HS-27A (cell line): ENCODE data around the gene TBC1D5.
"Not testable (repeated sequence)": the region's sequence is repeated elsewhere in the genome, so short reads cannot be mapped to it uniquely, and the experiment has no call there.

Experiments
- DNase-seq: peaks from one replicate; pipeline ENCODE4 v3.0.0-alpha.2; 2012; ENCODE audit warnings: low read depth, missing footprints

TBC1D5 gene

GRCh38 chr3:17642474-17642873 is 100.0 kb downstream of the TBC1D5 start:
- no peak for DNase-seq

GRCh38 chr3:17640466-17640865 is 102.0 kb downstream of the TBC1D5 start:
- DNase-seq = no peak

DNA sequence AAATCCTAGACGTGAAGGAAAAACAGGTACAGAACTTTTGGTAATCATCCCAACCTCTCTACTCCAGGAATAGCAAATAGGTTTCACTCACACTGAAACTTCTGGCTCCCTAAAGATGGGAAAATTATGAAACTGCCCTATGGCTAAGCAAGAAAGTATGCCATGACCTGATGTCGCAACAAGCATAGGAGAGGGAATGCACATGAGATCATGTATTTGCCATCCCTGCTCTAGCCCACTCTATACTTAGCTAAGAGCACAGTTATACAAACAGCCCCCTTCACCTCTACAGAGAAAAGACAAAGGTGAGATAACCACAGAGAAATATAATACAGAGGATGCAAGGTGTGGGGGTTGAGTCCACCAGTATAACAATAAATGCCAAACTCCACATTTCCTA is 102.7 kb downstream of the TBC1D5 start:
- DNase-seq = peak; percentile 84

DNA sequence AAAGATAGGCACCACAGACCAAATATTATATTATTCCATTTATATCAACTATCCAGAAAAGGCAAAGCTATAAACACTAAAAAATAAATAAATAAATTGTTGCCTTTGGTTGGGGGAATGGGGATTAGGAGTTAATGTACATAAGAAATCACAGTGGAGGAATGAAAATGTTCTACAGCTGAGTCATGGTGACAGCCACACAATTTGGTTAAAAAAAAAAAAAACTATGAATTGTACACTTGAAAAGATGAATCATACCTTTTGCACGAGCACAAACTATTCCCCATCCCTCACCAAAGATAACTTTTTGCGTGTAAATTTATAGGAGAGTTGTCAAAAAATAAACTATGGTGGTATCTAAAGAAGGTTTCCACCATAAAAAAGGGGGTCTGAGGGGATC is 103.2 kb downstream of the TBC1D5 start:
- peak; percentile 73 for DNase-seq

DNA sequence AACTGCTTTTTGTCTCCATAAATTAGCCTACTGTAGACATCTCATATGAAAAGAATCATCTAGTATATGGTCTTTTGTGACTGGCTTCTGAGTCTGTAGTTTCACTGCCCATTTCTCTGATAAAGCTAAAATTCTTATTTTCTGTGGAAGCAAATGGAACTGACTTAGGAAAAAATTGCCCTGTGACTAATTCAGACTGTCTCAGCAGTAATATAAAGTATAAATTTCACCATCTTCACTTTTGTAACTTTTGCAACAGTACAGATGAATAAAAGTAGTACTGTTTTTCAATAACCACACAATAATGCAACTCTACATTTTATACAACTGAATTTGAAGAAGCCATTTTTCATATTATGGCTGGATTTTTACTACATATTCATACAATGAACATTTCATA is 104.1 kb downstream of the TBC1D5 start:
- no peak for DNase-seq

- DNase-seq = peak; percentile 55
These were observed 106.8 kb downstream of the TBC1D5 start for GRCh38 chr3:17635675-17636074.

- no peak for DNase-seq
These were observed 107.5 kb downstream of the TBC1D5 start for GRCh38 chr3:17634964-17635363.

- DNase-seq = no peak
These were observed 108.2 kb downstream of the TBC1D5 start for GRCh38 chr3:17634201-17634600.

DNA sequence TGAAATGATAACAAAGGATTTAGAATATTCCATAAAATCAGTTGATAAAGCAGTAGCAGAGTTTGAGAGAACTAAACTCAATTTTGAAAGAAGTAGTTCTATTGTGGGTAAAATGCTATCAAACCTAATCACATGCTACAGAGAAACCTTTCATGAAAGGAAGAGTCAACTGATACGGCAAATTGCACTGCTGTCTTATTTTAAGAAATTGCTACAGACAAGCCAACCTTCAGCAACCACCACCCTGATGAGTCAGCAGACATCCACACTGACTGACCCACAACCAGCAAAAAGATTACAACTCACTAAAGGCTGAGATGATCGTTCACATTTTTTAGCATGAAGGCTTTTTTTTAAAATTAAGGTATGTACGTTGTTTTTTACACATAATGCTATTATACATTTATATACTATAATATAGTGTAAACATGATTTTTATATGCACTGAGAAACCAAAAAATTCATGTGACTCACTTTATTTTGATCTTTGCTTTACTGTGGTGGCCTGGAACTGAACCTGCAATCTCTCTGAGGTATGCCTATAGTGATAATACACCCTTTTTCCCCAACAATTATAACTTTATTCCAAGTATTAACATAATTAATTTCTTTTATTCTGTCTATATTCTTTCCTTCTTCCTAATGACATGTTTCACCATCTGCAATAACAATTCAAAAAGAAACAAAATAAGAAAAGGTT is 109.9 kb downstream of the TBC1D5 start:
- DNase-seq = peak; percentile 59

- no peak for DNase-seq
These were observed 110.8 kb downstream of the TBC1D5 start for GRCh38 chr3:17631609-17632008.

DNA sequence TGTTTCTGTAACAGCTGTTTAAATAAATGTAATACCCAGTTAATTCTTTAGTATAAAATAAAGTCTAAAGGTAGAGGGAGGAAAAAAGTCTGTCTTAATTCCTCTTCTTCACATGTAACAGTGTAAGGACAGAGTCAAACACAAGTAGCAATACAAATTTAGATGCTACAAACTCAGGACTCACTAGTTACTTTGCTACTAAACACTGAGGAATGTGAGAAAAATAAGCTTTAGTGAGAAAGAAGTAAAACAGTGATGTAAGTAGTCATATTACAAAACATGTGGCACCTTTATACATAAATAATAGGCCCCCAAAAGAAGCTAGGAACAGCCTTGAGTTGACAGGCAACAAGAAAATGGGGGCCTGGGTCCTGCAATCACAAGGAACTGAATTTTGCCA is 113.0 kb downstream of the TBC1D5 start:
- DNase-seq = no peak

- no peak for DNase-seq
These were observed 116.0 kb downstream of the TBC1D5 start for GRCh38 chr3:17626395-17626794.

DNA sequence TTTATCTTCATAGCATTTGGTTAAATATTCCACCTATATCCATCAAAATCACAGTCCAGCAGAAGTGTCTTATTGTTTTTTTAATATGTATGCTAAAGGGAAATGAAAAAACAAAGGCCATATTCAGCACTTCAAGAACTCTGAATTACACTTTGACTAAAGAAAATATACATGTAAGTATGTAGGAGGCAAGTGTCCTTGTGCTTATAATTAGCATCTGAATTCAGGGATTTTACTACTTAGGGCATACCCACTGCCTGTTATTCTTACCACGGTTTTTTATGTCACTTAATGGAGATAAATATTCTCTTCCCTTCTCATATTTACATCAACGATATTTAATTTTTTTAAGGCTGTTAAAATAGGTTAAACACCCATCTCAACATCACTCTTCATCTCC is 117.3 kb downstream of the TBC1D5 start:
- no peak for DNase-seq

DNA sequence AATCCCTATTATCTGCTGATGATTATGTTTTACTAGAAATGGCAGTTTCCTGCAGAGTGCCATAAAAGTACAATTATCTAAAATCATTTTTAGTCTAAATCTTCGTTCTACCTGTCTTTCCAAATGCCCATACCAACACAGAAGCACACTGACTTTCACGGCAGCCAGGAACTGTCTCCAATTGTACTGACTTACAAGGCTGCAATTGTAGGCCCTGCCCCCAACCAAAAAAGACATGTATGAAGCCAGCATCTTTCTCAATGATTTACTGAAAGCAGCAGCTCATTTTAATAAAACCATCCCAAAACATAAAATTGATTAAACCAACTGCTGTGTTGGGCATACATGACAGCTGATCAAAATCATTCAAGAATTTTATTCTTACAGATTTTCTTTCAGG is 119.0 kb downstream of the TBC1D5 start:
- DNase-seq = no peak

DNA sequence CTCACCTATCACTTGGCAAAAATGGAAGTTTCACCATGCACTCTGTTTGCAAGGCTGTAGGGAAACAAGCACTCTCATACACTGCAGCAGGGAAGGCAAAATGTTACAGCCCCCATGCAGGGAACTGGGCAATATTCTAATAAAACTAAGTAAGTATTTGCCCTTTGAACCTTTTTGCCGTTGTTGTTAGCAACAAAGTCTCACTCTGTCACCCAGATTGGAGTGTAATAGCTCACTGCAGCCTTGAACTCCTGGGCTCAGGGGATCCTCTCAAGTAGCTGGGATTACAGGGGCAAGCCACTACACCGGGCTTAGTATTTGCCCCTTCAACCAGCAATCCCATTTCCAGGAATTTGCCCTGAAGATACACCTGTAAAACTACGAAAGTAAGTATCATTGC is 122.5 kb downstream of the TBC1D5 start:
- DNase-seq = no peak

DNA sequence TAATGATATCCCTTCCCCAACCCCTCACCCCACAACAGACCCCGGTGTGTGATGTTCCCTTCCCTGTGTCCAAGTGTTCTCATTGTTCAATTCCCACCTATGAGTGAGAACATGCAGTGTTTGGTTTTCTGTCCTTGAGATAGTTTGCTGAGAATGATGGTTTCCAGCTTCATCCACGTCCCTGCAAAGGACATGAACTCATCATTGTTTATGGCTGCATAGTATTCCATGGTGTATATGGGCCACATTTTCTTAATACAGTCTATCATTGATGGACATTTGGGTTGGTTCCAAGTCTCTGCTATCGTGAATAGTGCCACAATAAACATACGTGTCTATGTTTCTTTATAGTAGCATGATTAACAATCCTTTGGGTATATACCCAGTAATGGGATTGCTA is 129.4 kb downstream of the TBC1D5 start:
- DNase-seq = not testable (repeated sequence)

- no peak for DNase-seq
These were observed 134.5 kb downstream of the TBC1D5 start for GRCh38 chr3:17607905-17608304.

GRCh38 chr3:17605934-17606333 is 136.5 kb downstream of the TBC1D5 start:
- no peak for DNase-seq

DNA sequence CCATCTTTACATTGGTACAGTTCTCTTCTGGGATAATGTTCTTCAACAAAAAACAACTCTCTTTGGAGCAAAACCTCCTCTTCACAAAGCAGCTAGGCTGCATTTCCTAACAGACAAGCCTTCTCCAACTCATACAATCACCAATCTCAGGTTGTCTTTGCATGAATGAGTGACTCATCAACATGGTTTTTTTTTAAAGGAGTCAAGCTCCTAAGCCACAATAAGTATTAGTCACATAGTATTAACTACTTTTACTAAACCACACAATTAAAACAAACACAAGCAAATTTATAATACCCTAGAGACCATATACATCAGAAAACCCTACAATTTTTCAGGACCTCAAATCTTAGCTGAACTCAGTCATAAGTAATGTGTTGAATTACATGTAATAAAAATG is 137.4 kb downstream of the TBC1D5 start:
- DNase-seq = peak; percentile 42

DNA sequence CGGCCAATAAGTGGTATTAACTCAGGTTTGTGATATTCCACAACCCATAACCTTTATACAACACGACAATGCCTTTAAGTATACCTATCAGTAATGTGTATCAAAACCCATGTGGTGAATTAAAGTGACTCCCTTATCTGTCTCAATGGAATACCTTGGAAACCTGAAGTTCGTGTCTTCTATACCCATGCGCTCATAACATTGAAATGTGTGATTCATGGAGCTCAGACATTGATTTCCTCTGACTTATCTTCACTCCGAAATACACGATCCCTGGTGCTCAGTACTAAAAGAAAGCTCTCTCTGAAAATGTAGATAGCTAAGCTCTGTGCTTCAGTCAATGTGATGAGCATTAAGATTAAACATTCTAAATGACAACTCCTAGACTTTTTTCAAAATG is 140.3 kb downstream of the TBC1D5 start:
- DNase-seq = no peak

- no peak for DNase-seq
These were observed 149.5 kb downstream of the TBC1D5 start for GRCh38 chr3:17592956-17593355.

GRCh38 chr3:17590465-17590864 is 152.0 kb downstream of the TBC1D5 start:
- DNase-seq = no peak

DNA sequence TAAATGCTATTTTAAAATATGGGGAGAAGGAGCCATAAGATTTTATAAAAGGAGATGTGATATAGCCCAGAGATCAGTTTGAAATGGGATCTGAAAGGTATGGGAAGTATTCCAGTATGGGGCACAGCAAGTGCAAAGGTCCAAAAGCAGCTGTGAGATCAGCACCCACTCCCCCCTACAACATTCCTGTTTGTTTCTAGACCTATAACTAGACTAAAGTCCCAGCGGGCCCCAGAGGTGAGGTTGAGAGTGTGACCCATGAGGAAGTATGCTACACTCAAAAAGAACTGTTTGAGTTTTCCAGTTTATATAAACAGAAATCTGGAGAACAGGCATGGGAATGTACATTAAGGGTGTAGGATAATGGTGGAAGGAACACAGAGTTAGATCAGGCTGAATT is 152.5 kb downstream of the TBC1D5 start:
- DNase-seq = no peak

GRCh38 chr3:17588422-17588821 is 154.0 kb downstream of the TBC1D5 start:
- no peak for DNase-seq
